Lower lobe of right lung (tissue), 2 donors: Measurements from ENCODE around the gene CREG2. TPM values are rescaled to one million over a fixed set of nuclear protein-coding genes. Genes with fewer than 3 reads are reported as not detected.
A peak's percentile ranks its signal among the peaks of the same experiment; 100 is the strongest.

Experiments
- ATAC-seq, 2 donors: fragments of 200-7000 bp; cut with Tn5 transposase; one replicate each; pipeline ENCODE4 v1.9.1; 2020 to 2022; ENCODE audit warnings: mild to moderate bottlenecking in 2 of 2, moderate library complexity in 2 of 2
- DNase-seq: peaks from one replicate; pipeline ENCODE4 v3.0.0-alpha.2; 2020
- H3K27ac ChIP-seq: fragments of 200-600 bp; one replicate; pipeline ENCODE4 v1.8.0; 2022
- H3K27me3 ChIP-seq: fragments of 200-600 bp; one replicate; pipeline ENCODE4 v1.8.0; 2022; ENCODE audit warnings: low read depth
- H3K36me3 ChIP-seq: fragments of 200-600 bp; one replicate; pipeline ENCODE4 v1.8.0; 2022; ENCODE audit warnings: mild to moderate bottlenecking
- H3K4me1 ChIP-seq: fragments of 200-600 bp; one replicate; pipeline ENCODE4 v1.8.0; 2022
- H3K4me3 ChIP-seq: fragments of 200-600 bp; one replicate; pipeline ENCODE4 v1.8.0; 2022; ENCODE audit warnings: mild to moderate bottlenecking
- H3K9me3 ChIP-seq: fragments of 200-600 bp; one replicate; pipeline ENCODE4 v1.8.0; 2022
- CTCF ChIP-seq: fragments of 200-600 bp; IDR thresholded peaks from one replicate; pipeline ENCODE4 v1.8.0; 2022; ENCODE audit warnings: antibody characterized with exemption, mild to moderate bottlenecking
- intact Hi-C: fragments of 100-400 bp; cut with DNase I; formaldehyde crosslinking; loops from one replicate; pipeline ENCODE4 v1.11.0; 2022
- long read RNA-seq: library from polyadenylated mRNA; unstranded; transcript quantifications from one replicate; pipeline ENCODE4 v2.0.0, GENCODE V29; 2021
- total RNA-seq: library from RNA; stranded (reverse); fragmentation: NEBNext Ultra II Directional; extraction: Animal tissue kit (Norgen Biotek cat#: 25700); gene quantifications from one replicate; pipeline ENCODE4 v1.2.1, GENCODE V29; 2021
- donor health status: DM: no; HTN: yes; CAD: no; lungs with severe emphysema.

The CREG2 gene
- not detected for total RNA-seq
- long read RNA-seq, result 0 reads

GRCh38 chr2:101387151-101387834, at the start of gene CREG2:
Gene CREG2, minus strand, starts transcription at chr2:101387503. Its CDS starts 46 bp downstream, at chr2:101387457.
- no peak within 1 kb of the TSS for H3K27ac ChIP-seq
- intact Hi-C loops, result no loop called here
- peak within 1 kb of the TSS; percentile 47 for H3K4me3 ChIP-seq
- peak; percentile 86 to 90 for ATAC-seq
- peaks cover 16% of the 10 kb centered on the region for H3K4me1 ChIP-seq
- DNase-seq, result peak; percentile 77
- no peaks in the 10 kb centered on the region for H3K36me3 ChIP-seq
- peak; percentile 50 for TF ChIP-seq CTCF
- H3K9me3 ChIP-seq, result no peaks in the 10 kb centered on the region
- peaks cover 58% of the 10 kb centered on the region for H3K27me3 ChIP-seq

GRCh38 chr2:101435001-101435862, 47.9 kb upstream of the CREG2 start:
- DNase-seq (no peak), ATAC-seq (no peak)
- no peak overlapping the region for H3K4me3 ChIP-seq
- H3K36me3 ChIP-seq, result no peaks in the 10 kb centered on the region
- no peaks in the 10 kb centered on the region for H3K27me3 ChIP-seq
- no peaks in the 10 kb centered on the region for H3K4me1 ChIP-seq
- H3K27ac ChIP-seq, result no peak overlapping the region
- no peaks in the 10 kb centered on the region for H3K9me3 ChIP-seq
- intact Hi-C loops, result no loop called here
- no peak for TF ChIP-seq CTCF

- intact Hi-C loops, result no loop called here
- Histone ChIP-seq H3K27ac (no peak overlapping the region), H3K27me3 (no peaks in the 10 kb centered on the region), H3K4me3 (no peak overlapping the region), H3K36me3 (no peaks in the 10 kb centered on the region), H3K9me3 (no peaks in the 10 kb centered on the region), H3K4me1 (no peaks in the 10 kb centered on the region)
- ATAC-seq, result no peak
- no peak for TF ChIP-seq CTCF
- DNase-seq, result no peak
These were observed 46.2 kb upstream of the CREG2 start for GRCh38 chr2:101433465-101433864.

- DNase-seq (no peak), ATAC-seq (no peak)
- Histone ChIP-seq H3K9me3 (no peaks in the 10 kb centered on the region), H3K27ac (no peak overlapping the region), H3K4me3 (no peak overlapping the region), H3K36me3 (no peaks in the 10 kb centered on the region), H3K27me3 (no peaks in the 10 kb centered on the region), H3K4me1 (no peaks in the 10 kb centered on the region)
- no peak for TF ChIP-seq CTCF
- intact Hi-C loops, result no loop called here
These were observed 45.3 kb upstream of the CREG2 start for GRCh38 chr2:101432411-101433181.

GRCh38 chr2:101431486-101431885, 44.2 kb upstream of the CREG2 start:
- H3K27me3 ChIP-seq, result no peaks in the 10 kb centered on the region
- H3K9me3 ChIP-seq, result no peaks in the 10 kb centered on the region
- H3K36me3 ChIP-seq, result no peaks in the 10 kb centered on the region
- TF ChIP-seq CTCF, result no peak
- H3K27ac ChIP-seq, result no peak overlapping the region
- intact Hi-C loops, result no loop called here
- no peak overlapping the region for H3K4me3 ChIP-seq
- no peak for DNase-seq
- H3K4me1 ChIP-seq, result no peaks in the 10 kb centered on the region
- ATAC-seq, result no peak
